HG02759 (cell line): ENCODE results near the gene CCL20.

ENCODE experiments used
- ATAC-seq: cut with Tn5 transposase; IDR thresholded peaks from one replicate; pipeline ENCODE4 v1.9.1; 2021; ENCODE audit warnings: mild to moderate bottlenecking, moderate library complexity; ENCODE audit not compliant: unreplicated experiment

Gene CCL20

GRCh38 chr2:227799202-227799601, 14.4 kb upstream of the CCL20 start:
- no peak for ATAC-seq

DNA sequence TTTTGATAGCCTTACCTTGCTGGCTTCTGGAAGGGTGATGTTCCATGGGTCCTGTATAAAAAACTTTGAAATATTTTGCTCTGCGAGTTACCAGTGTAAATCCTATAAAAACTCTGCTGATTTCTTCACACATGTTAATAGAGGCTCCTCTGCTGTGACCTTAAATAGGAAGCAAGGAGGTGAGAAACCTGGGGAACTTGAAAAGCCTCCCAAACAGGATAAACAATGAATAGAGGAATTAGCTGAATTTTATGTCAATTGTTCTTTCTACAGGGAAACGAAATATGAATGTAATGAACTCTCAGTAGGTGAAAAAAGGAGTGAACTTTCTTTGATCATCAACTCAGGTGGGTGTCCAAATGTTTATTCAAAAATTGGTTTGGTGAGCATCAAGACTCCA, 10.8 kb upstream of the CCL20 start:
- no peak for ATAC-seq

DNA sequence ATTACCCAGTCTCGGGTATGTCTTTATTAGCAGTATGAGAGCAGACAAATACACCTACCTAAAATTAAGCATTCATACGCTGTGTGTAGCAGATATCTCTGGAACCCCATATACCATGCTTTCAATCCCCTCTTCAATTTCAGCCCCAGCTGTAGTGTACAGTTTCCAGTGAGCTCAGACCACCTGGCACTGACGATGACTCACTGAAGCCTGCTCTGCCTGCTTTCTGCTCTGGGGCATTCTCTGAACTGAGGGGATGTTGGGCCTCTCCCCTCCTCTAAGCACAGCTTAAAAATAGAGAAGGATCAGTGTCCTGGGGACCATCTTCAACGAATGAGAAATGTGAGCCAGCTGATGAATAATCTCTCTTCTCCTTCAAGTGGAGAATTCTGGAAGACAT, 8.7 kb upstream of the CCL20 start:
- ATAC-seq: no peak

- no peak for ATAC-seq
These were observed 8.1 kb upstream of the CCL20 start for GRCh38 chr2:227805578-227805977.

DNA sequence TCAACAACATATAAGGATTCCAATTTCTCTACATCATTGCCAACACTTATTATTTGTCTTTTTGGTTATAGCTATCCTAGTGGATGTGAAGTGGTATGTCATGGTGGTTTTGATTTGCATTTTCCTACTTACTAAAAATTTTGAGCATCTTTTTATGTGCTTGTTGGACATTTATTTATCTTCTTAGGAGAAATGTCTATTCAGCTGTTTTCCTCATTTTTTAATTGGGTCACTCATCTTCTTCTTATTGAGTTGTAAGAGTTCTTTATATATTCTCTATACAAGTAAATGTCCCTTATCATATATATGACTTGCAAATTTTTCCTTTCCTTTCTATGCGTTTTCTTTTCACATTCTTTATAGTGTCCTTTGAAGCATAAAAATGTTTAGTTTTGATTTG, 4.7 kb upstream of the CCL20 start:
- ATAC-seq: no peak

DNA sequence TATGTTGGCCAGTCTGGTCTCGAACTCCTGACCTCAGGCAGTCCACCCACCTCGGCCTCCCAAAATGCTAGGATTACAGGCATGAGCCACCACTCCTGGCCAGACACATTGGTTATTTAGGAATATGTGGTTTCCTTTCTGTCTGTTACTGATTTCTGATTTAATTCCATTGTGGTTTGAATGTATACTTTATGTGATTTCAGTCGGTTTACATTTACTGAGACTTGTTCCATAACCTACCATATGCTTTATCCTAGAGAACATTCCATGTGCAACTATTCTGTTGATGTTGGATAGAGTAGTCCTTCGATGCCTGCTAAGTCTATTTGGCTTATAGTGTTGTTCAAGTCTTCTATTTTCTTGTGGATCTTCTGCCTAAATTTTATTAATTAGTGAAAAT, 1.6 kb upstream of the CCL20 start:
- ATAC-seq: no peak

GRCh38 chr2:227813229-227813561, 447 bp upstream of the CCL20 start:
- ATAC-seq: no peak

- no peak for ATAC-seq
These were observed 1.4 kb downstream of the CCL20 start for GRCh38 chr2:227815066-227815465.

DNA sequence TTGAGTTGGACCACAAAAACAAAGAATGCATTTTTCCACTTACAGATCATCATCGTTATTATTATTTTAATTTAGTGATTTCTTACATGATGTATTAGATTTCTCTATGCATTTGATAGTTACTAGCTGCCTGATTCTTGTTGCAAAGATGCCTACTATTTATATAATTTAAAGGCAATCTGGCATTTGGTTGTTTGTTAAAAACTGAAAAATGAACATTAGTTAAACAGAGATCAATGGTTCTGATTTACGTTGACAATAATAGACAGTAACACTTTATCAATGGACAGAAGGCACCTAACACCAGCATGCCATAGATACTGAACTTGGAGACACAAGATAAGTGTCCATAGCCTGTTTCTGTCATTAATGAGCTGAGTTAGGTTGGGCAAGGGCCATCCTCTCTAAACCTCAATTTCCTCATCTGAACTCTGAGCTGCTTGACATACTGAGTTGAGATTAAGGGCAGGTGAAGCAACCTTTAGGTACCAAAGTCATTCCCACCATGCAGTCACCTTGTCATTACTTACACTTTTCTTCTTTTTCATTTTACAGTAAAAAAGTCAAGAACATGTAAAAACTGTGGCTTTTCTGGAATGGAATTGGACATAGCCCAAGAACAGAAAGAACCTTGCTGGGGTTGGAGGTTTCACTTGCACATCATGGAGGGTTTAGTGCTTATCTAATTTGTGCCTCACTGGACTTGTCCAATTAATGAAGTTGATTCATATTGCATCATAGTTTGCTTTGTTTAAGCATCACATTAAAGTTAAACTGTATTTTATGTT, 3.1 kb downstream of the CCL20 start:
- ATAC-seq: no peak

- no peak for ATAC-seq
These were observed 3.7 kb downstream of the CCL20 start for GRCh38 chr2:227817336-227817735.

- no peak for ATAC-seq
These were observed 4.4 kb downstream of the CCL20 start for GRCh38 chr2:227817850-227818674.

DNA sequence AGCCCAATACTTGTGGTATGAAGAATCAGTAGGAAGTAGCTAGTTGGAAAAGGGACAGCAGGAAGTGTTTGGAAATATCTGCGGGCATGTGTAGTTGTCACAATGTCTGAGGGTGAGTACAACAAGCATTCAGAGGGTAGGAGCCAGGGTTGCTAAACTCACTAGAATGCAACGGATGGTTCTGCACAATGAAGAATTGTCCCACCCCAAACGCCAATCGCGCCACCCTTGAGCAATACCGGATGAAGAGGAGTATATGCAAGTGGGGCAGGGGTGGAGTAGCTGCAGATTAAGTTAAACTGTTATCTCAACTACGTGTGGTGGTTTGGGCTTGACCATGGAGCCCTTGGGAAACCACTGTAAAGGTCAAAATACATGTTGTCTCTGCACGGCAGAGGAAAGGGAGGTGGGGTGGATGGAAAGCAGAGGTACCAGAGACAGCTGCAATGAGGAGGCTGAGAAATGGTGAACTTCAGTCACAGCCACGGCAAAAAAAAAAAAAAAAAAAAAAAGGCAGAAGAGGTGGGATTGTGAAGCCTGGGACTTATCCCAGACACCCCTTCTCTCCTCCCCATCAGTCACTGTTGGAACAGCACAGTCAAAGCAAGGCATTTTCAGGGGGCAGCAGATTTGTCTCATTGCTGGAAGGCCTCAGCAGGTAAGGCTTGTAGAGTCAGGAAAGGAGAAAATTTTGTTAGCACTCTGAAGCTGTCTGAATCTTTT, 5.2 kb downstream of the CCL20 start:
- ATAC-seq: no peak

DNA sequence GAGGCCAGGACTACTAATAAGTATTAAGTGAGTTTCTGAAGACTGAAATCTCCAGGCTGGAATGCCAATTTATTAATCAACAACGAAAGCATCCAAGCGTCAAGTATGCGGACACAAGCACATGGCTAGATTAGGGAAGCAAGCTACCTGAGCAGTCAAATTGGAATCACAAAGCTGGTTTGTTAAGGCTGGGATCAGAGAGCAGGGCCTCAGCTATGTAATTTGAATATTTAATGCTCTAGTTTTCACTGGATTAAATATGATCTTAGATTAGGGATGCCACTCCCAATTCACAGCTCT, 5.7 kb downstream of the CCL20 start:
- no peak for ATAC-seq

GRCh38 chr2:227821043-227821942, 7.7 kb downstream of the CCL20 start:
- ATAC-seq: no peak

- ATAC-seq: no peak
These were observed 8.9 kb downstream of the CCL20 start for GRCh38 chr2:227822416-227823003.

GRCh38 chr2:227823922-227824321, 10.3 kb downstream of the CCL20 start:
- ATAC-seq: no peak

GRCh38 chr2:227824711-227825110, 11.1 kb downstream of the CCL20 start:
- no peak for ATAC-seq

- ATAC-seq: no peak
These were observed 12.4 kb downstream of the CCL20 start for GRCh38 chr2:227826019-227826521.

DNA sequence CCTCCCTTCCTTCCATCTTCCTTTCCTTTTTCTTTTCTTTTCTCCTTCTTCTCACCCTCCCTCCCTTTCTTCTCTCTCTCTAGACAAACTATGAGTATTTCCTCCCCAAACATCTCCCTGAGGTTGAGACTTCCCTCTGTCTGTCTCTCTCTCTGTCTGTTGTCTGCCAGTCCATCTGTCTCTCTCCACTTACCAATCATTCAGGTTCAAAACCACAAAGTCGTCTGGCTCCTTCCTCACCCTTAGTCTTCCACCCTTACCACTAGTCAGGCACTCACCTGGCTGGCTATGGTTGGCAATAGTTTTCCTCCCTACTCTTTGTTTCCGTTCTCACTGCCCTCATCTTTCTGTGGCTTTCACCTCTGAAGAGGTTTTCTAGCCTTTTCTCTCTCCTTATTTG, 12.9 kb downstream of the CCL20 start:
- ATAC-seq: no peak

- ATAC-seq: no peak
These were observed 13.5 kb downstream of the CCL20 start for GRCh38 chr2:227827143-227827542.
